GM04503 (cell line): ENCODE results near the gene KPNA3.
A peak's percentile ranks its signal among the peaks of the same experiment; 100 is the strongest.
"Not testable (repeated sequence)": the region's sequence is repeated elsewhere in the genome, so short reads cannot be mapped to it uniquely, and the experiment has no call there.

Experiments used
- DNase-seq: peaks from one replicate; pipeline ENCODE4 v3.0.0-alpha.2; 2012; ENCODE audit warnings: low read depth

Gene KPNA3

GRCh38 chr13:49746111-49746510, 46.4 kb downstream of the KPNA3 start:
- no peak for DNase-seq

- DNase-seq, result no peak
These were observed 51.6 kb downstream of the KPNA3 start for GRCh38 chr13:49740870-49741269.

GRCh38 chr13:49739498-49740187, 52.8 kb downstream of the KPNA3 start:
- DNase-seq, result no peak

- no peak for DNase-seq
These were observed 59.1 kb downstream of the KPNA3 start for GRCh38 chr13:49733181-49733951.

GRCh38 chr13:49731766-49732165, 60.7 kb downstream of the KPNA3 start:
- peak; percentile 37 for DNase-seq

- DNase-seq, result no peak
These were observed 75.9 kb downstream of the KPNA3 start for GRCh38 chr13:49716615-49717014.

GRCh38 chr13:49714757-49715156, 77.7 kb downstream of the KPNA3 start:
- DNase-seq, result no peak

GRCh38 chr13:49711218-49711863, 81.1 kb downstream of the KPNA3 start:
- peak; percentile 5 for DNase-seq

GRCh38 chr13:49704264-49704663, 88.2 kb downstream of the KPNA3 start:
- not testable (repeated sequence) for DNase-seq

- no peak for DNase-seq
These were observed 91.0 kb downstream of the KPNA3 start for GRCh38 chr13:49701491-49701890.

- DNase-seq, result no peak
These were observed 95.0 kb downstream of the KPNA3 start for GRCh38 chr13:49697468-49697867.

- DNase-seq, result no peak
These were observed 98.0 kb downstream of the KPNA3 start for GRCh38 chr13:49694446-49694845.

GRCh38 chr13:49693877-49694276, 98.6 kb downstream of the KPNA3 start:
- DNase-seq, result no peak

- no peak for DNase-seq
These were observed 99.2 kb downstream of the KPNA3 start for GRCh38 chr13:49693191-49693733.

- peak; percentile 31 for DNase-seq
These were observed 101.3 kb downstream of the KPNA3 start, which contains the start of gene EBPL for GRCh38 chr13:49690995-49691784. EBPL (minus strand) TSS chr13:49691486; CDS start chr13:49691424, 62 bp downstream.

GRCh38 chr13:49690133-49690994, 102.1 kb downstream of the KPNA3 start:
- peak; percentile 3 for DNase-seq

GRCh38 chr13:49683489-49683888, 109.0 kb downstream of the KPNA3 start:
- DNase-seq, result no peak

GRCh38 chr13:49681842-49682435, 110.5 kb downstream of the KPNA3 start:
- DNase-seq, result peak; percentile 54

GRCh38 chr13:49679246-49679645, 113.2 kb downstream of the KPNA3 start:
- no peak for DNase-seq

GRCh38 chr13:49678191-49678914, 114.1 kb downstream of the KPNA3 start:
- no peak for DNase-seq
